Measurements from ENCODE around the gene RNF223.
A peak's percentile ranks its signal among the peaks of the same experiment; 100 is the strongest.
"Not testable (repeated sequence)": the region's sequence is repeated elsewhere in the genome, so short reads cannot be mapped to it uniquely, and the experiment has no call there.

RNF223 gene

GRCh38 chr1:1065940-1066304 lies 8.2 kb downstream of the RNF223 start:
- not testable (repeated sequence) for H3K9me3 ChIP-seq (ENCODE audit: control insufficient read depth, low read depth, low read length); H3K36me3 ChIP-seq (ENCODE audit: control insufficient read depth, low read depth, low read length); H3K9ac ChIP-seq (ENCODE audit: low read length); H3K4me1 ChIP-seq (ENCODE audit: control insufficient read depth, low read depth, low read length); H3K4me3 ChIP-seq (ENCODE audit: low read length); H3K27ac ChIP-seq (ENCODE audit: low read length)
- H3K27me3 ChIP-seq (ENCODE audit: control insufficient read depth, insufficient read depth, low read length): peaks cover 73% of the 10 kb centered on the region

DNA sequence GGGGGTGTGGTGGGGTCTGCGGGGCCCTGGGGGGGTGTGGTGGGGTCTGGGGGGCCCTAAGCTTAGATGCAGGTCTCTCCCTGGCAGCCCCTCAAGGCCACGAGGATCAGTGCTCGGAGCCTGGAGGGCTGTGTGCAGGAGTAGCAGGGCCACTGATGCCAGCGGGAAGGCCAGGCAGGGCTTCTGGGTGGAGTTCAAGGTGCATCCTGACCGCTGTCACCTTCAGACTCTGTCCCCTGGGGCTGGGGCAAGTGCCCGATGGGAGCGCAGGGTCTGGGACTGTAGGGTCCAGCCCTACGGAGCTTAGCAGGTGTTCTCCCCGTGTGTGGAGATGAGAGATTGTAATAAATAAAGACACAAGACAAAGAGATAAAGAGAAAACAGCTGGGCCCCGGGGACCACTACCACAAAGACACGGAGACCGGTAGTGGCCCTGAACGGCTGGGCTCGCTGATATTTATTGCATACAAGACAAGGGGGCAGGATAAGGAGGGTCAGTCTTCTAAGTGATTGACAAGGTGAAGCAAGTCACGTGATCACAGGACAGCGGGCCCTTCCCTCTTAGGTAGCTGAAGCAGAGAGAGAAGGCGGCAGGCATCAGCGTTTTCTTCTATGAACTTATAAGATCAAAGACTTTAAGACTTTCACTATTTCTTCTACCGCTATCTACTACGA lies 8.7 kb downstream of the RNF223 start:
- Histone ChIP-seq H3K4me3 (ENCODE audit: low read length) (no peak overlapping the region), H3K27ac (ENCODE audit: low read length) (no peak overlapping the region), H3K4me1 (ENCODE audit: control insufficient read depth, low read depth, low read length) (peaks cover 6% of the 10 kb centered on the region), H3K27me3 (ENCODE audit: control insufficient read depth, insufficient read depth, low read length) (peaks cover 73% of the 10 kb centered on the region), H3K36me3 (ENCODE audit: control insufficient read depth, low read depth, low read length) (no peaks in the 10 kb centered on the region), H3K9me3 (ENCODE audit: control insufficient read depth, low read depth, low read length) (no peaks in the 10 kb centered on the region), H3K9ac (ENCODE audit: low read length) (no peak overlapping the region)

DNA sequence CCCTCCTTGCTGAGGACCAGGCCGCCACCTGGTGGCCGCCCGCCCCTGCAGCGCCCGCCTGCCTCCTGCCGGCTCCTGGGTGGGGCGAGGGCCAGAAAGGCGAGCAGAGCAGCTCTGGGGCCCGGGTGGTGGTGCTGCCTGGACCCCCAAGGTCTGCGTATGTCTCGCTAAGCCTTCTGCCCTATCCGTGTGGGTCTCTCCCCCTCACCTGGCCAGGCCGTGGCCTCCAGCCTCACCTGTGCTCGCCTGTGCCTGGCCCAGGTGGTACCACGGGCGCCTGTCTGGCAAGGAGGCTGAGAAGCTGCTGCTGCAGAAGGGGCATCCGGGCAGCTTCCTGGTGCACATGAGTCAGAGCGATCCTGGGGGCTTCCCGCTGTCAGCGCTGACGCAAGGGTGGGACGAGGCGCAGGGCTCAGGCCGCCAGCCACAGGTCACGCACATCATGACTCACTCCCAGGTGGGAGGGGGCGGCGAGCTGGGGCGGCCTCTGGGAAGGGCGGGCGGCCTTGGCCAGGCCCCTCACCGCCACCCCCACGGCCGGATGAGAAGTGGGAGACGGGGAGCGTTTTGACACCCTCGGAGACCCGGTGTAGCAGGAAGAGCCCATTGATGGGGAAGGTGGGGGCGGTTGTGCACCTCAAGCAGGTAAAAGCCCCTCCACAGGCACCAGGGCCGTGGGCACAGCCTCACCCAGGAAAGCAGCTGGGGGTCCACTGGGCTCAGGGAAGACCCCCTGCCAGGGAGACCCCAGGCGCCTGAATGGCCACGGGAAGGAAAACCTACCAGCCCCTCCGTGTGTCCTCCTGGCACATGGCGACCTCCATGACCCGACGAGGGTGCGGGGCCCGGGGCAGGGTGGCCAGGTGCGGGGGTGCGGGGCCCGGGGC lies 9.9 kb downstream of the RNF223 start:
- no peaks in the 10 kb centered on the region for H3K9me3 ChIP-seq (ENCODE audit: control insufficient read depth, low read depth, low read length)
- peaks cover 6% of the 10 kb centered on the region for H3K4me1 ChIP-seq (ENCODE audit: control insufficient read depth, low read depth, low read length)
- H3K27ac ChIP-seq (ENCODE audit: low read length): no peak overlapping the region
- H3K36me3 ChIP-seq (ENCODE audit: control insufficient read depth, low read depth, low read length): no peaks in the 10 kb centered on the region
- no peak overlapping the region for H3K4me3 ChIP-seq (ENCODE audit: low read length)
- H3K27me3 ChIP-seq (ENCODE audit: control insufficient read depth, insufficient read depth, low read length): peaks cover 72% of the 10 kb centered on the region
- no peak overlapping the region for H3K9ac ChIP-seq (ENCODE audit: low read length)

DNA sequence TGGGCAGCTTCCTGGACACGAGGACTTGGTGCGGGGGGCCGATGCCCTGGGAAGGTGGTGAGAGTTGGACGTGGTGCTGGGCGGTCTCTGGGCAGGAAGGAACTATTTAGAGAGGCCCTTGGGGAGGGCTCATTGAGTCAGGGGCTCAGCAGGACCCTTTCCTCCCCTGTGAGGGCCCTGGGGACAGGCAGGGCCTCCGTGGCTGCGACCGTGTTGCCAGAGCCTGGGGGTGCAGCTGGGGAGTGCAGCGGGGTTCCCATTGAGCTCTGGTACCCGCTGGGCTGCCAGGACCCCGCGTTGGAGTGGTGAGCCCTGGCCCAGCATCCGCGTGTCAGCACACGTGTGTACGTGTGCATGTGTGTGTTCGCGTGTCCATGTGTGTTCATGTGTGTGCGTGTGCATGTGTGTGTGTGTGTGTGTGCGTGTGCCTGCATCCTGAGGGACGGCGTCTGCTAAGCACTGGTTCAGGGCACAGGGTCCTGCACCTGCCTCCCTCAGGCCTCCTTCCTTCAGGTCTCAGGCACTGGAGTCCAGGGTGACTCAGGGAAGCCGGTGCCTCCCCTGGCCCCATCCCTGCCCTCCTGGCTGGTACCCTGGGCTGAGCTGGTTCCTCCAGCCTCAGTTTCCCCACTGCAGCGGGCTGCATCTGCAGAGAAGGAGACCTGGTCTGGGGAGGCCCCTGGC lies 10.7 kb downstream of the RNF223 start:
- no peak overlapping the region for H3K4me3 ChIP-seq (ENCODE audit: low read length)
- H3K4me1 ChIP-seq (ENCODE audit: control insufficient read depth, low read depth, low read length): peaks cover 6% of the 10 kb centered on the region
- H3K27ac ChIP-seq (ENCODE audit: low read length): no peak overlapping the region
- no peak overlapping the region for H3K9ac ChIP-seq (ENCODE audit: low read length)
- H3K27me3 ChIP-seq (ENCODE audit: control insufficient read depth, insufficient read depth, low read length): peaks cover 80% of the 10 kb centered on the region
- H3K9me3 ChIP-seq (ENCODE audit: control insufficient read depth, low read depth, low read length): no peaks in the 10 kb centered on the region
- no peaks in the 10 kb centered on the region for H3K36me3 ChIP-seq (ENCODE audit: control insufficient read depth, low read depth, low read length)

DNA sequence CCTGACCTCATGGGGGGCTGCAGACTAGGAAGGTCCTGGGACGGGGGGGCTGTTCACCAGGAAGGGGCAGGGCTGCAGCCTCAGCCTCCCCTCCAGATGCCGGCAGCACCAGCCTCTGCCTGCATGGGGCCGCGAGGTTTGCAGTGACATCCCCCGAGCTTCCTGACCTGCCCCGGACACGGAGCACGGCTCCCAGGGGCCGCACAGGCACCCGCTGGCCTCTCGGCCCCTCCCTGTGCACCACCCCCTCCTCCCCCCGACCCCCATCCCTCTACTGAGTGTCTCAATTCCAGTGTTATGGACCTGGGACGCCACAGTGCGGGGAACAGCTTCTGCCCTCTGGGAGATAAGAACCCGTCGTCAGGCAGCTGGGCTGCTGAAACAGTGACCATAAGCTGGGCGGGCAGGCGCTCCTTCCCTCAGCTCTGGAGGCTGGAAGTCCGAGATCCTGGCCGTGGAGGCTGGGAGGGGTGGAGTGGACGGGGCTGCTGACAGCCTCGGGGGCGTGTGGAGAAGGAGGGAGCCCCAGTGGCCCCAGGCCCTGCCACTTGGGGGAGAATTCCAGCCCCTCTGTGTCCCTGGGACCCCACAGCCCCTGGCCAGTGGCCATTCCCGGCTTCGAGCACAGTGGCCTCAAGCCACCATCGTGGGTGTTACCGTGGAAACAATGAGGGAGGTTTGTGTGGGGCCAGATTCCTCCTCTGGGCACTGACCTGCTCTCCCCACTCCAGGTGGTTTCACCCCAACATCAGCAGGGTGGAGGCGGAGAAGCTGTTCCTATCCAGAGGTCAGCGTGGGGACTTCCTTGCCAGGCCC lies 11.6 kb downstream of the RNF223 start:
- no peak overlapping the region for H3K27ac ChIP-seq (ENCODE audit: low read length)
- peaks cover 80% of the 10 kb centered on the region for H3K27me3 ChIP-seq (ENCODE audit: control insufficient read depth, insufficient read depth, low read length)
- H3K4me1 ChIP-seq (ENCODE audit: control insufficient read depth, low read depth, low read length): peaks cover 6% of the 10 kb centered on the region
- H3K36me3 ChIP-seq (ENCODE audit: control insufficient read depth, low read depth, low read length): no peaks in the 10 kb centered on the region
- H3K4me3 ChIP-seq (ENCODE audit: low read length): no peak overlapping the region
- H3K9ac ChIP-seq (ENCODE audit: low read length): no peak overlapping the region
- H3K9me3 ChIP-seq (ENCODE audit: control insufficient read depth, low read depth, low read length): no peaks in the 10 kb centered on the region

- peaks cover 6% of the 10 kb centered on the region for H3K4me1 ChIP-seq (ENCODE audit: control insufficient read depth, low read depth, low read length)
- H3K9me3 ChIP-seq (ENCODE audit: control insufficient read depth, low read depth, low read length): no peaks in the 10 kb centered on the region
- H3K27ac ChIP-seq (ENCODE audit: low read length): no peak overlapping the region
- H3K9ac ChIP-seq (ENCODE audit: low read length): no peak overlapping the region
- H3K4me3 ChIP-seq (ENCODE audit: low read length): no peak overlapping the region
- H3K27me3 ChIP-seq (ENCODE audit: control insufficient read depth, insufficient read depth, low read length): peaks cover 84% of the 10 kb centered on the region
- no peaks in the 10 kb centered on the region for H3K36me3 ChIP-seq (ENCODE audit: control insufficient read depth, low read depth, low read length)
Measured at GRCh38 chr1:1061682-1062345, 12.3 kb downstream of the RNF223 start.

GRCh38 chr1:1060281-1061000 lies 13.7 kb downstream of the RNF223 start:
- Histone ChIP-seq H3K27me3 (ENCODE audit: control insufficient read depth, insufficient read depth, low read length) (peaks cover 80% of the 10 kb centered on the region), H3K9me3 (ENCODE audit: control insufficient read depth, low read depth, low read length) (no peaks in the 10 kb centered on the region), H3K27ac (ENCODE audit: low read length) (no peak overlapping the region), H3K4me3 (ENCODE audit: low read length) (peak overlapping the region; percentile 58), H3K36me3 (ENCODE audit: control insufficient read depth, low read depth, low read length) (no peaks in the 10 kb centered on the region), H3K9ac (ENCODE audit: low read length) (no peak overlapping the region), H3K4me1 (ENCODE audit: control insufficient read depth, low read depth, low read length) (peaks cover 6% of the 10 kb centered on the region)

- peaks cover 78% of the 10 kb centered on the region for H3K27me3 ChIP-seq (ENCODE audit: control insufficient read depth, insufficient read depth, low read length)
- H3K4me1 ChIP-seq (ENCODE audit: control insufficient read depth, low read depth, low read length): peaks cover 6% of the 10 kb centered on the region
- H3K27ac ChIP-seq (ENCODE audit: low read length): no peak overlapping the region
- H3K9ac ChIP-seq (ENCODE audit: low read length): no peak overlapping the region
- peaks cover 2% of the 10 kb centered on the region for H3K36me3 ChIP-seq (ENCODE audit: control insufficient read depth, low read depth, low read length)
- no peaks in the 10 kb centered on the region for H3K9me3 ChIP-seq (ENCODE audit: control insufficient read depth, low read depth, low read length)
- H3K4me3 ChIP-seq (ENCODE audit: low read length): peak overlapping the region; percentile 58
Measured at GRCh38 chr1:1059494-1060280, 14.4 kb downstream of the RNF223 start.

GRCh38 chr1:1058921-1059493 lies 15.1 kb downstream of the RNF223 start:
- H3K9me3 ChIP-seq (ENCODE audit: control insufficient read depth, low read depth, low read length): no peaks in the 10 kb centered on the region
- peaks cover 2% of the 10 kb centered on the region for H3K4me1 ChIP-seq (ENCODE audit: control insufficient read depth, low read depth, low read length)
- H3K27ac ChIP-seq (ENCODE audit: low read length): no peak overlapping the region
- peaks cover 6% of the 10 kb centered on the region for H3K36me3 ChIP-seq (ENCODE audit: control insufficient read depth, low read depth, low read length)
- H3K9ac ChIP-seq (ENCODE audit: low read length): no peak overlapping the region
- H3K4me3 ChIP-seq (ENCODE audit: low read length): peak overlapping the region; percentile 58
- peaks cover 72% of the 10 kb centered on the region for H3K27me3 ChIP-seq (ENCODE audit: control insufficient read depth, insufficient read depth, low read length)

All from iPS-18a (cell line).